H9 (cell line): Measurements from ENCODE around the gene SGCE. TPM values are rescaled to one million over a fixed set of nuclear protein-coding genes. Genes with fewer than 3 reads are reported as not detected.
A peak's percentile ranks its signal among the peaks of the same experiment; 100 is the strongest.

Source experiments
- DNase-seq: peaks from one replicate; pipeline ENCODE4 v3.0.0-alpha.2; 2017
- H2AFZ ChIP-seq: one replicate; pipeline ENCODE4 v1.6.1; 2013; ENCODE audit warnings: mild to moderate bottlenecking, low read length, control low read depth, moderate library complexity
- H2AK5ac ChIP-seq: 2 replicates; pipeline ENCODE4 v1.6.1; 2013; ENCODE audit warnings: low read length, control low read depth, mixed read lengths; ENCODE audit not compliant: insufficient read length
- H2BK120ac ChIP-seq: one replicate; pipeline ENCODE4 v1.6.1; 2013; ENCODE audit warnings: low read depth, mild to moderate bottlenecking, low read length, control low read depth, inconsistent platforms; ENCODE audit not compliant: poor library complexity, severe bottlenecking
- H2BK12ac ChIP-seq: 2 replicates; pipeline ENCODE4 v1.6.1; 2013; ENCODE audit warnings: low read length, control low read depth, mixed read lengths, low read depth; ENCODE audit not compliant: insufficient read length
- H2BK15ac ChIP-seq: 2 replicates; pipeline ENCODE4 v1.6.1; 2013; ENCODE audit warnings: low read depth, low read length, control low read depth
- H2BK20ac ChIP-seq: one replicate; pipeline ENCODE4 v1.6.1; 2013; ENCODE audit warnings: low read depth, mild to moderate bottlenecking, low read length, control low read depth, inconsistent platforms; ENCODE audit not compliant: poor library complexity, severe bottlenecking
- H2BK5ac ChIP-seq: 2 replicates; pipeline ENCODE4 v1.6.1; 2013; ENCODE audit warnings: low read length, control low read depth, mixed read lengths; ENCODE audit not compliant: insufficient read length
- H3K14ac ChIP-seq: 2 replicates; pipeline ENCODE4 v1.6.1; 2013; ENCODE audit warnings: low read length, control low read depth; ENCODE audit not compliant: insufficient read depth
- H3K18ac ChIP-seq: 2 replicates; pipeline ENCODE4 v1.6.1; 2013; ENCODE audit warnings: low read depth, mild to moderate bottlenecking, mixed read lengths, low read length, control low read depth; ENCODE audit not compliant: insufficient read length
- H3K23ac ChIP-seq: 2 replicates; pipeline ENCODE4 v1.6.1; 2013; ENCODE audit warnings: low read length, control low read depth, mixed read lengths, low read depth; ENCODE audit not compliant: insufficient read length
- H3K23me2 ChIP-seq: 2 replicates; pipeline ENCODE4 v1.6.1; 2013; ENCODE audit warnings: low read depth, mild to moderate bottlenecking, mixed read lengths, low read length, control low read depth; ENCODE audit not compliant: insufficient read length, poor library complexity, severe bottlenecking
- H3K27ac ChIP-seq: 2 replicates; pipeline ENCODE4 v1.5.1; 2013; ENCODE audit warnings: low read length, control low read depth, mixed read lengths, low read depth; ENCODE audit not compliant: insufficient read length
- H3K27me3 ChIP-seq: 2 replicates; pipeline ENCODE4 v1.6.1; 2013; ENCODE audit warnings: low read length, control low read depth, inconsistent platforms; ENCODE audit not compliant: insufficient read depth
- H3K4ac ChIP-seq: 2 replicates; pipeline ENCODE4 v1.6.1; 2013; ENCODE audit warnings: low read depth, mild to moderate bottlenecking, control low read depth, inconsistent platforms, low read length, moderate library complexity
- H3K4me1 ChIP-seq: 2 replicates; pipeline ENCODE4 v1.6.1; 2013; ENCODE audit warnings: low read length, control low read depth, inconsistent platforms; ENCODE audit not compliant: insufficient read depth
- H3K4me2 ChIP-seq: 2 replicates; pipeline ENCODE4 v1.6.1; 2013; ENCODE audit warnings: low read length, control low read depth, mixed read lengths; ENCODE audit not compliant: insufficient read length, insufficient read depth
- H3K56ac ChIP-seq: 2 replicates; pipeline ENCODE4 v1.6.1; 2013; ENCODE audit warnings: low read depth, mild to moderate bottlenecking, mixed read lengths, low read length, control low read depth; ENCODE audit not compliant: insufficient read length
- H3K79me1 ChIP-seq: 2 replicates; pipeline ENCODE4 v1.6.1; 2013; ENCODE audit warnings: low read depth, mild to moderate bottlenecking, moderate library complexity, low read length, control low read depth, inconsistent platforms; ENCODE audit not compliant: insufficient read depth, poor library complexity, severe bottlenecking
- H3K79me2 ChIP-seq: 2 replicates; pipeline ENCODE4 v1.6.1; 2013; ENCODE audit warnings: low read length, control low read depth, inconsistent platforms; ENCODE audit not compliant: insufficient read depth
- H3K9ac ChIP-seq: 2 replicates; pipeline ENCODE4 v1.6.1; 2013; ENCODE audit warnings: low read length, control low read depth, mixed read lengths; ENCODE audit not compliant: insufficient read length; ENCODE audit errors: extremely low read depth
- H3K9me3 ChIP-seq: one replicate; pipeline ENCODE4 v1.6.1; 2013; ENCODE audit warnings: low read depth, low read length, inconsistent platforms; ENCODE audit not compliant: control insufficient read depth
- H3T11ph ChIP-seq: one replicate; pipeline ENCODE4 v1.6.1; 2013; ENCODE audit warnings: mild to moderate bottlenecking, low read length, control low read depth, inconsistent platforms
- H4K20me1 ChIP-seq: one replicate; pipeline ENCODE4 v1.6.1; 2013; ENCODE audit not compliant: control insufficient read depth, insufficient read length, insufficient read depth
- H4K5ac ChIP-seq: 2 replicates; pipeline ENCODE4 v1.6.1; 2013; ENCODE audit warnings: low read depth, mild to moderate bottlenecking, mixed read lengths, low read length, control low read depth; ENCODE audit not compliant: insufficient read length
- H4K8ac ChIP-seq: replicated peaks from 2 replicates; pipeline ENCODE4 v1.6.1; 2013; ENCODE audit warnings: low read length, control low read depth, mixed read lengths, low read depth; ENCODE audit not compliant: insufficient read length
- H4K91ac ChIP-seq: 2 replicates; pipeline ENCODE4 v1.6.1; 2013; ENCODE audit warnings: low read depth, mild to moderate bottlenecking, moderate library complexity, mixed read lengths, low read length, control low read depth; ENCODE audit not compliant: insufficient read length
- H3K27ac Mint-ChIP-seq, 3 experiments: 2 replicates in 2 of 3; 3 replicates in 1 of 3; pipeline ENCODE4 v1.8.0; 2020 to 2021; ENCODE audit warnings: mixed read lengths in 3 of 3, mild to moderate bottlenecking in 1 of 3, moderate library complexity in 1 of 3
- H3K27me3 Mint-ChIP-seq: 2 replicates; pipeline ENCODE4 v1.8.0; 2021; ENCODE audit warnings: low read depth, mild to moderate bottlenecking, moderate library complexity, mixed read lengths
- H3K36me3 Mint-ChIP-seq, 3 experiments: 2 replicates in 2 of 3; 3 replicates in 1 of 3; pipeline ENCODE4 v1.8.0; 2020 to 2021; ENCODE audit warnings: low read depth in 3 of 3, mixed read lengths in 3 of 3; ENCODE audit not compliant: insufficient read depth in 1 of 3
- H3K4me1 Mint-ChIP-seq, 2 experiments: 2 replicates each; pipeline ENCODE4 v1.8.0; 2020; ENCODE audit warnings: mixed read lengths in 2 of 2
- H3K4me3 Mint-ChIP-seq, 2 experiments: 2 replicates in 1 of 2; 3 replicates in 1 of 2; pipeline ENCODE4 v1.8.0; 2020 to 2021; ENCODE audit warnings: mild to moderate bottlenecking in 2 of 2, mixed read lengths in 2 of 2, moderate library complexity in 1 of 2
- H3K9me3 Mint-ChIP-seq, 2 experiments: 2 replicates in 1 of 2; 3 replicates in 1 of 2; pipeline ENCODE4 v1.8.0; 2020; ENCODE audit warnings: mild to moderate bottlenecking in 2 of 2, mixed read lengths in 2 of 2, moderate library complexity in 1 of 2
- CTCF ChIP-seq: fragments of 200-600 bp; sonication (generic); conservative IDR thresholded peaks from 3 replicates; pipeline ENCODE4 v1.8.0; 2021; ENCODE audit warnings: antibody characterized with exemption, mild to moderate bottlenecking
- WGBS: extraction: QIAGEN DNeasy Blood & Tissue Kit; methylation state at CpG from one replicate; pipeline ENCODE4 v1.1.7; 2013; ENCODE audit warnings: missing lambda C conversion rate, low lambda C conversion rate, mixed read lengths; ENCODE audit not compliant: insufficient read length; ENCODE audit errors: extremely low coverage; 5-methylcytosine and 5-hydroxymethylcytosine counted together
- total RNA-seq: library from RNA; stranded (reverse); gene quantifications from 2 replicates; pipeline ENCODE4 v1.2.1, GENCODE V29; 2021

The SGCE gene
- total RNA-seq, 1 experiment from 2014 or later = 30.5 TPM

GRCh38 chr7:94656658-94656924, 658 bp upstream of the SGCE start:
- Mint-ChIP-seq H3K27me3 (peaks cover 12% of the 10 kb centered on the region), H3K36me3 (peaks cover 11 to 14% (median 12%) of the 10 kb centered on the region in 3 experiments; a peak in 6 of 7 replicates), H3K9me3 (peaks cover 13% of the 10 kb centered on the region in 2 experiments), H3K4me1 (peaks cover 10 to 15% of the 10 kb centered on the region in 2 experiments; a peak in 3 of 4 replicates), H3K4me3 (peak overlapping the region; percentile 91 to 92), H3K27ac (peak overlapping the region in 1 of 3 experiments; percentile 89; a peak in 1 of 7 replicates)
- Histone ChIP-seq H3K4me1 (no peaks in the 10 kb centered on the region), H3K56ac (no peak overlapping the region), H2BK5ac (no peak overlapping the region), H3K23ac (no peak overlapping the region), H4K91ac (no peak overlapping the region), H3K4me2 (peak overlapping the region; percentile 95), H3T11ph (no peak overlapping the region), H3K9me3 (no peaks in the 10 kb centered on the region), H4K8ac (no peak overlapping the region), H3K79me2 (peaks cover 4% of the 10 kb centered on the region; the same call in 1 of the 2 replicates), H2BK12ac (no peak overlapping the region), H4K5ac (no peak overlapping the region), H3K27ac (no peak overlapping the region), H2BK15ac (no peak overlapping the region), H3K18ac (no peak overlapping the region), H3K4ac (no peak overlapping the region), H3K9ac (peak overlapping the region; percentile 16), H2AK5ac (no peak overlapping the region), H3K14ac (no peak overlapping the region), H2BK120ac (no peak overlapping the region), H2BK20ac (no peak overlapping the region), H2AFZ (no peak overlapping the region), H3K79me1 (no peaks in the 10 kb centered on the region), H4K20me1 (no peaks in the 10 kb centered on the region), H3K23me2 (peaks cover 13% of the 10 kb centered on the region), H3K27me3 (no peaks in the 10 kb centered on the region)
- WGBS = no CpG with 5 or more reads among the region's 10 CpGs
- no peak for DNase-seq
- no peak for TF ChIP-seq CTCF
